Measurements from ENCODE around the gene KCNH5. TPM values are rescaled to one million over a fixed set of nuclear protein-coding genes. Genes with fewer than 3 reads are reported as not detected.

The KCNH5 gene
- total and polyA plus RNA-seq, 2 donors (not counting 1 experiment from before 2014, with no cell fraction given) = 0.03 to 0.83 TPM

DNA sequence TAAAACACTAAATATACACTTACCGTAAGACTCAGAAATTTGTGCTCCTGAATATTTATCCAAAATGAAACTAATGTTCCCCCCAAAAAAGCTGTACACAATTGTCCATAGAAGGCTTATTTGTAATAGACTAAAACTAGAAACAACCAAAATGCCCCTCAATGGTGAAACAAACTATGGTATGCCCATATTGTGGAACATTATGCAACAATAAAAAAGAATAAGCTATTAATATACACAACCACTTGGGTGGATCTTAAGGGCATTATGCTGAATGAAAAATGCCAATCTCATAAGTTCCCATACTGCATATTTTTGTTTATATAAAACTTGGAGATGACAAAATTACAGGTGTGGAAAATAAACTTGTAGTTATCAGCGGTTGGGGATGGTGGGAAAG lies 357.4 kb downstream of the KCNH5 start:
- no peaks in the 10 kb centered on the region for H3K9me3 ChIP-seq (ENCODE audit: control insufficient read depth, insufficient read depth, low read depth, low read length)
- no peaks in the 10 kb centered on the region for H4K20me1 ChIP-seq (ENCODE audit: control insufficient read depth, extremely low read depth, insufficient read depth, low read length)
- no peaks in the 10 kb centered on the region for H3K36me3 ChIP-seq (ENCODE audit: control insufficient read depth, insufficient read depth, low read length)
- DNase-seq (ENCODE audit: low read depth in 2 of 2) = no peak
- H3K27me3 ChIP-seq (ENCODE audit: control insufficient read depth, insufficient read depth, low read length) = no peaks in the 10 kb centered on the region
- H3K4me3 ChIP-seq (replicated peaks in 1 of 4; ENCODE audit: control extremely low read depth in 1 of 4, insufficient read depth in 1 of 4, low read depth in 3 of 4, low read length in 4 of 4) = no peak overlapping the region
- no peak overlapping the region for H3K27ac ChIP-seq (ENCODE audit: insufficient read depth, low read length)
- no peak overlapping the region for H3K9ac ChIP-seq (ENCODE audit: insufficient read depth, low read length)
- TF ChIP-seq EZH2 (IDR thresholded peaks at IDR 0.05; ENCODE audit: low read length, missing control alignments) (no peak), CTCF (conservative IDR thresholded peaks at IDR 0.05 in 1 of 2, IDR thresholded peaks at IDR 0.05 in 1 of 2; ENCODE audit: low read depth in 1 of 2, low read length in 2 of 2) (no peak)
- no peak overlapping the region for H3K4me2 ChIP-seq (ENCODE audit: extremely low read depth, insufficient read depth, low read length)
- no peaks in the 10 kb centered on the region for H3K79me2 ChIP-seq (ENCODE audit: control insufficient read depth, insufficient read depth, low read length)
- no peaks in the 10 kb centered on the region for H3K4me1 ChIP-seq (ENCODE audit: control insufficient read depth, extremely low read depth, insufficient read depth, low read length)
- H2AFZ ChIP-seq (ENCODE audit: low read length) = no peak overlapping the region

DNA sequence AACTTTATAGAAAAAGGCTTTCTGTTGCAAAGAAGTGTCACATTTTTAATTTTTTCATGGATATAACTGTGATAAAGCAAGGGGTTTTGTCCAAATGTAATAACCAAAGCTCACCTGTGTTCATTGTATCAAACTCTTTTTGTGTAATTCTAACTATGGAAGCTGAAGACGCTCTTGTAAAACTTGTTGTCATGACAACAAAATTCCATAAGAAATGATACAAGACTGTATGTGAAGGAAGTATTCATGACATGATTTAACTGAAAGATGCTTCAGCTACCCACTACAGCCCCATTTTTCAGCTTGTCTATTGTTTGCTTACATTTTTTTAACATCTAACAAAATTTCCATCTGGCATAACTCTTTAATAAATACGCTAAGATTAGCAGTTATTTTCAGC lies 360.9 kb downstream of the KCNH5 start:
- Histone ChIP-seq H3K9ac (ENCODE audit: insufficient read depth, low read length) (no peak overlapping the region), H3K79me2 (ENCODE audit: control insufficient read depth, insufficient read depth, low read length) (no peaks in the 10 kb centered on the region), H4K20me1 (ENCODE audit: control insufficient read depth, extremely low read depth, insufficient read depth, low read length) (no peaks in the 10 kb centered on the region), H3K27ac (ENCODE audit: insufficient read depth, low read length) (no peak overlapping the region), H3K9me3 (ENCODE audit: control insufficient read depth, insufficient read depth, low read depth, low read length) (no peaks in the 10 kb centered on the region), H3K27me3 (ENCODE audit: control insufficient read depth, insufficient read depth, low read length) (no peaks in the 10 kb centered on the region), H3K4me3 (replicated peaks in 1 of 4; ENCODE audit: control extremely low read depth in 1 of 4, insufficient read depth in 1 of 4, low read depth in 3 of 4, low read length in 4 of 4) (no peak overlapping the region), H3K4me2 (ENCODE audit: extremely low read depth, insufficient read depth, low read length) (no peak overlapping the region), H2AFZ (ENCODE audit: low read length) (no peak overlapping the region), H3K36me3 (ENCODE audit: control insufficient read depth, insufficient read depth, low read length) (no peaks in the 10 kb centered on the region), H3K4me1 (ENCODE audit: control insufficient read depth, extremely low read depth, insufficient read depth, low read length) (no peaks in the 10 kb centered on the region)
- TF ChIP-seq CTCF (conservative IDR thresholded peaks at IDR 0.05 in 1 of 2, IDR thresholded peaks at IDR 0.05 in 1 of 2; ENCODE audit: low read depth in 1 of 2, low read length in 2 of 2) (no peak), EZH2 (IDR thresholded peaks at IDR 0.05; ENCODE audit: low read length, missing control alignments) (no peak)
- no peak for DNase-seq (ENCODE audit: low read depth in 2 of 2)

- H3K4me1 ChIP-seq (ENCODE audit: control insufficient read depth, extremely low read depth, insufficient read depth, low read length) = no peaks in the 10 kb centered on the region
- H3K9ac ChIP-seq (ENCODE audit: insufficient read depth, low read length) = no peak overlapping the region
- no peaks in the 10 kb centered on the region for H4K20me1 ChIP-seq (ENCODE audit: control insufficient read depth, extremely low read depth, insufficient read depth, low read length)
- no peaks in the 10 kb centered on the region for H3K79me2 ChIP-seq (ENCODE audit: control insufficient read depth, insufficient read depth, low read length)
- no peaks in the 10 kb centered on the region for H3K9me3 ChIP-seq (ENCODE audit: control insufficient read depth, insufficient read depth, low read depth, low read length)
- H3K27ac ChIP-seq (ENCODE audit: insufficient read depth, low read length) = no peak overlapping the region
- no peak for DNase-seq (ENCODE audit: low read depth in 2 of 2)
- H3K4me3 ChIP-seq (replicated peaks in 1 of 4; ENCODE audit: control extremely low read depth in 1 of 4, insufficient read depth in 1 of 4, low read depth in 3 of 4, low read length in 4 of 4) = no peak overlapping the region
- TF ChIP-seq EZH2 (IDR thresholded peaks at IDR 0.05; ENCODE audit: low read length, missing control alignments) (no peak), CTCF (conservative IDR thresholded peaks at IDR 0.05 in 1 of 2, IDR thresholded peaks at IDR 0.05 in 1 of 2; ENCODE audit: low read depth in 1 of 2, low read length in 2 of 2) (no peak)
- no peaks in the 10 kb centered on the region for H3K27me3 ChIP-seq (ENCODE audit: control insufficient read depth, insufficient read depth, low read length)
- H3K36me3 ChIP-seq (ENCODE audit: control insufficient read depth, insufficient read depth, low read length) = no peaks in the 10 kb centered on the region
- no peak overlapping the region for H2AFZ ChIP-seq (ENCODE audit: low read length)
- H3K4me2 ChIP-seq (ENCODE audit: extremely low read depth, insufficient read depth, low read length) = no peak overlapping the region
These were observed 363.1 kb downstream of the KCNH5 start for GRCh38 chr14:62682208-62682607.

Data from fibroblast of lung (primary cell).